ENCODE measurements around the gene ABTB2. TPM values are rescaled to one million over a fixed set of nuclear protein-coding genes. Genes with fewer than 3 reads are reported as not detected.

The ABTB2 gene
- polyA plus RNA-seq, 1 of the 3 experiments (the other 2 are of a cell fraction): 7.8 TPM

DNA sequence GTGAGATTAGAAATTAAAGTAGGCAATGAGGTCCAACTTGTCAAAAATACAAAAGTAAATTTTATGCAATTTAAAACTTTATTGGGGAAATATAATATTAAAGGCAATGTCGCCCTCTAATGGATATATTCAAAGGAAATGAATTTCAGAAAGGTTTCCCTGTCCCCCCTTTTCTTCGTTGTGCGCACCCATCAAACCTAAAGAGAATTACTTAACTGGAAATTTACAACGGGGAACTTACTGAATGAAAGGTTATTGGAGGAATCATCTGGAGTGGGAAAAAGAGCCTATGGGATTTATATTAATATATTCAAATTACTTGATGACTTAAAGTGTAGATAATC is 1.7 kb upstream of the ABTB2 start:
- WGBS (ENCODE audit: low lambda C conversion rate): 13% methylated on average over 4 of the region's 4 CpGs
- POLR2A ChIA-PET: no interaction called here

More for the DNA sequence above, 1.7 kb upstream of the ABTB2 start:
- peak; percentile 49 for DNase-seq
- no peaks in the 10 kb centered on the region for H3K9me3 ChIP-seq
- H4K20me1 ChIP-seq (ENCODE audit: insufficient read depth): peaks cover 14% of the 10 kb centered on the region; the same call in 1 of the 2 replicates
- no peak overlapping the region for H3K9ac ChIP-seq
- H3K9me2 ChIP-seq: no peaks in the 10 kb centered on the region
- H2AFZ ChIP-seq (ENCODE audit: low read depth): no peak overlapping the region; the same call in 1 of the 2 replicates
- no peaks in the 10 kb centered on the region for H3K36me3 ChIP-seq (replicated peaks in 1 of 2; ENCODE audit: control insufficient read depth in 1 of 2, insufficient read depth in 2 of 2, low read length in 1 of 2)
- peaks cover 5% of the 10 kb centered on the region; the same call in 1 of the 2 replicates for H3K79me2 ChIP-seq (ENCODE audit: insufficient read depth)
- TF ChIP-seq CHD2 (IDR thresholded peaks at IDR 0.05; ENCODE audit: low read length, partially characterized antibody) (no peak), ELF1 (IDR thresholded peaks at IDR 0.05) (no peak), EP300 (IDR thresholded peaks at IDR 0.05; ENCODE audit: borderline replicate concordance in 1 of 2, low read depth in 1 of 2, low read length in 1 of 2) (no peak), RFX5 (IDR thresholded peaks at IDR 0.05; ENCODE audit: low read length) (no peak), NFIC (IDR thresholded peaks at IDR 0.05; ENCODE audit: borderline replicate concordance) (no peak), IRF3 (IDR thresholded peaks at IDR 0.05; ENCODE audit: low read depth, low read length) (no peak), POLR2AphosphoS5 (IDR thresholded peaks at IDR 0.05; ENCODE audit: low read depth, low read length) (no peak), ZBTB33 (IDR thresholded peaks at IDR 0.05; ENCODE audit: borderline replicate concordance, low read depth) (no peak), MEF2A (IDR thresholded peaks at IDR 0.05; ENCODE audit: borderline replicate concordance, low read depth) (no peak), FOXJ3 (CRISPR knock-in tag; IDR thresholded peaks at IDR 0.05) (no peak), FOXM1 (IDR thresholded peaks at IDR 0.05; ENCODE audit: low read depth) (no peak), YY1 (IDR thresholded peaks at IDR 0.05; ENCODE audit: low read depth) (no peak), EZH2phosphoT487 (IDR thresholded peaks at IDR 0.05; ENCODE audit: borderline replicate concordance, low read depth) (no peak)
- TF ChIP-seq, protein P1, sequence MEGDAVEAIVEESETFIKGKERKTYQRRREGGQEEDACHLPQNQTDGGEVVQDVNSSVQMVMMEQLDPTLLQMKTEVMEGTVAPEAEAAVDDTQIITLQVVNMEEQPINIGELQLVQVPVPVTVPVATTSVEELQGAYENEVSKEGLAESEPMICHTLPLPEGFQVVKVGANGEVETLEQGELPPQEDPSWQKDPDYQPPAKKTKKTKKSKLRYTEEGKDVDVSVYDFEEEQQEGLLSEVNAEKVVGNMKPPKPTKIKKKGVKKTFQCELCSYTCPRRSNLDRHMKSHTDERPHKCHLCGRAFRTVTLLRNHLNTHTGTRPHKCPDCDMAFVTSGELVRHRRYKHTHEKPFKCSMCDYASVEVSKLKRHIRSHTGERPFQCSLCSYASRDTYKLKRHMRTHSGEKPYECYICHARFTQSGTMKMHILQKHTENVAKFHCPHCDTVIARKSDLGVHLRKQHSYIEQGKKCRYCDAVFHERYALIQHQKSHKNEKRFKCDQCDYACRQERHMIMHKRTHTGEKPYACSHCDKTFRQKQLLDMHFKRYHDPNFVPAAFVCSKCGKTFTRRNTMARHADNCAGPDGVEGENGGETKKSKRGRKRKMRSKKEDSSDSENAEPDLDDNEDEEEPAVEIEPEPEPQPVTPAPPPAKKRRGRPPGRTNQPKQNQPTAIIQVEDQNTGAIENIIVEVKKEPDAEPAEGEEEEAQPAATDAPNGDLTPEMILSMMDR (IDR thresholded peaks at IDR 0.05): no peak; the same call in 1 of the 2 replicates
- TF ChIP-seq, protein P2, sequence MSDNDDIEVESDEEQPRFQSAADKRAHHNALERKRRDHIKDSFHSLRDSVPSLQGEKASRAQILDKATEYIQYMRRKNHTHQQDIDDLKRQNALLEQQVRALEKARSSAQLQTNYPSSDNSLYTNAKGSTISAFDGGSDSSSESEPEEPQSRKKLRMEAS (IDR thresholded peaks at IDR 0.05; ENCODE audit: low read depth): no peak
- TF ChIP-seq, protein P3, sequence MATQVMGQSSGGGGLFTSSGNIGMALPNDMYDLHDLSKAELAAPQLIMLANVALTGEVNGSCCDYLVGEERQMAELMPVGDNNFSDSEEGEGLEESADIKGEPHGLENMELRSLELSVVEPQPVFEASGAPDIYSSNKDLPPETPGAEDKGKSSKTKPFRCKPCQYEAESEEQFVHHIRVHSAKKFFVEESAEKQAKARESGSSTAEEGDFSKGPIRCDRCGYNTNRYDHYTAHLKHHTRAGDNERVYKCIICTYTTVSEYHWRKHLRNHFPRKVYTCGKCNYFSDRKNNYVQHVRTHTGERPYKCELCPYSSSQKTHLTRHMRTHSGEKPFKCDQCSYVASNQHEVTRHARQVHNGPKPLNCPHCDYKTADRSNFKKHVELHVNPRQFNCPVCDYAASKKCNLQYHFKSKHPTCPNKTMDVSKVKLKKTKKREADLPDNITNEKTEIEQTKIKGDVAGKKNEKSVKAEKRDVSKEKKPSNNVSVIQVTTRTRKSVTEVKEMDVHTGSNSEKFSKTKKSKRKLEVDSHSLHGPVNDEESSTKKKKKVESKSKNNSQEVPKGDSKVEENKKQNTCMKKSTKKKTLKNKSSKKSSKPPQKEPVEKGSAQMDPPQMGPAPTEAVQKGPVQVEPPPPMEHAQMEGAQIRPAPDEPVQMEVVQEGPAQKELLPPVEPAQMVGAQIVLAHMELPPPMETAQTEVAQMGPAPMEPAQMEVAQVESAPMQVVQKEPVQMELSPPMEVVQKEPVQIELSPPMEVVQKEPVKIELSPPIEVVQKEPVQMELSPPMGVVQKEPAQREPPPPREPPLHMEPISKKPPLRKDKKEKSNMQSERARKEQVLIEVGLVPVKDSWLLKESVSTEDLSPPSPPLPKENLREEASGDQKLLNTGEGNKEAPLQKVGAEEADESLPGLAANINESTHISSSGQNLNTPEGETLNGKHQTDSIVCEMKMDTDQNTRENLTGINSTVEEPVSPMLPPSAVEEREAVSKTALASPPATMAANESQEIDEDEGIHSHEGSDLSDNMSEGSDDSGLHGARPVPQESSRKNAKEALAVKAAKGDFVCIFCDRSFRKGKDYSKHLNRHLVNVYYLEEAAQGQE (IDR thresholded peaks at IDR 0.05; ENCODE audit: low read depth, low read length): no peak
- peaks cover 18 to 28% of the 10 kb centered on the region in 2 experiments; a peak in 3 of 4 replicates for H3K4me1 ChIP-seq (ENCODE audit: control insufficient read depth in 1 of 2, insufficient read depth in 2 of 2, low read depth in 1 of 2, low read length in 1 of 2)
- no peak overlapping the region for H3K27ac ChIP-seq (ENCODE audit: low read depth in 2 of 2, low read length in 1 of 2)
- no peaks in the 10 kb centered on the region for H3F3A ChIP-seq (replicated peaks; ENCODE audit: insufficient read depth)
- no peaks in the 10 kb centered on the region for H3K27me3 ChIP-seq (ENCODE audit: insufficient read depth)
- CTCF ChIA-PET: interaction anchor here (13.4 kb wide), 1 partner anchor 182 kb away, joined by 240 read pairs; no protein-coding TSS in a partner anchor
- peak overlapping the region; percentile 52 to 61; a peak in 2 of 4 replicates for H3K4me3 ChIP-seq (ENCODE audit: low read depth in 2 of 2, low read length in 1 of 2)
- peak overlapping the region; percentile 82 for H3K4me2 ChIP-seq

Data from SK-N-SH (cell line).